OCI-LY1 (cell line): ENCODE results near the gene YIPF1.

ENCODE experiments used
- CTCF ChIP-seq: fragments of 200-600 bp; sonication (generic), shearing (Covaris generic); IDR thresholded peaks from 2 replicates; pipeline ENCODE4 v1.5.1; 2017; ENCODE audit warnings: mild to moderate bottlenecking, antibody characterized with exemption, low read length, moderate library complexity, mixed read lengths
- EZH2 ChIP-seq: fragments of 200-600 bp; sonication (generic), shearing (Covaris generic); IDR thresholded peaks from 2 replicates; pipeline ENCODE4 v1.8.0; 2017; ENCODE audit warnings: borderline replicate concordance, mixed run types, mild to moderate bottlenecking, antibody characterized with exemption, low read length, moderate library complexity, mixed read lengths

DNA sequence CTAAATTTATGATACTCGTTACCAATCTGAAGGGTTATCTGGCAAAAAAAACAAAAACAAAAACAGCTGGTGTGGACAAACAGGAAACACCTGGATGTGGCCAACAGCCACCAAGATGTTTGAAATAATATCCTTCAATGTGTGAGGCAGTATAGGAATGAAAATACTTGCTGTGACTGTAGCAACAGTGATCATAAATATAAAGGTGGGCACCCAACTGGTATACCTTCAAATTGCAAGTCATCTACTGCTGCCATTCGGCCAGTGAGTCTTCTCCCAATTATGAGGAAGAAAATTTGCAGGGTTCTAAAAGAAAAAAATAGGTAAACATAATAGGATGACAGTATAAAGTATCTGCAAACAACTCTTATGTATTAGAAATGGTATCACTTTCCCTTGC, 916 bp downstream of the YIPF1 start:
- no peak for TF ChIP-seq CTCF
- TF ChIP-seq EZH2: no peak
